MM.1S (cell line): Measurements from ENCODE around the gene SRGAP3.

ENCODE experiments used
- DNase-seq: peaks from one replicate; pipeline ENCODE4 v3.0.0-alpha.2; 2015
- H2AFZ ChIP-seq: fragments of 300-600 bp; sonication (generic); 2 replicates; pipeline ENCODE4 v1.6.0; 2016; ENCODE audit warnings: antibody characterized with exemption, low read length
- H3F3A ChIP-seq: fragments of 300-600 bp; sonication (generic); 2 replicates; pipeline ENCODE4 v1.6.1; 2016; ENCODE audit warnings: mild to moderate bottlenecking, antibody characterized with exemption, low read length, moderate library complexity, mixed read lengths; ENCODE audit not compliant: insufficient read depth
- H3K27ac ChIP-seq: fragments of 300-600 bp; sonication (generic); 2 replicates; pipeline ENCODE4 v1.5.1; 2016; ENCODE audit warnings: mild to moderate bottlenecking, low read length
- H3K27me3 ChIP-seq: fragments of 300-600 bp; sonication (generic); replicated peaks from 2 replicates; pipeline ENCODE4 v1.6.0; 2016; ENCODE audit warnings: low read length; ENCODE audit not compliant: insufficient read depth
- H3K36me3 ChIP-seq: fragments of 300-600 bp; sonication (generic); replicated peaks from 2 replicates; pipeline ENCODE4 v1.6.1; 2016; ENCODE audit warnings: mild to moderate bottlenecking, low read length, mixed read lengths; ENCODE audit not compliant: insufficient read depth
- H3K4me1 ChIP-seq: fragments of 300-600 bp; sonication (generic); 2 replicates; pipeline ENCODE4 v1.6.1; 2016; ENCODE audit warnings: low read length, mixed read lengths
- H3K4me2 ChIP-seq: fragments of 300-600 bp; sonication (generic); 2 replicates; pipeline ENCODE4 v1.6.0; 2016; ENCODE audit warnings: low read depth, low read length
- H3K4me3 ChIP-seq: fragments of 300-600 bp; sonication (generic); 2 replicates; pipeline ENCODE4 v1.5.1; 2016; ENCODE audit warnings: low read length, mixed read lengths
- H3K79me2 ChIP-seq: fragments of 300-600 bp; sonication (generic); 2 replicates; pipeline ENCODE4 v1.6.1; 2016; ENCODE audit warnings: mixed run types, low read length, mixed read lengths
- H3K9ac ChIP-seq: fragments of 300-600 bp; sonication (generic); 2 replicates; pipeline ENCODE4 v1.6.1; 2016; ENCODE audit warnings: low read length, mixed read lengths
- H3K9me2 ChIP-seq: fragments of 300-600 bp; sonication (generic); replicated peaks from 2 replicates; pipeline ENCODE4 v1.6.1; 2016; ENCODE audit warnings: mild to moderate bottlenecking, low read length, mixed read lengths; ENCODE audit not compliant: insufficient read depth
- H3K9me3 ChIP-seq: fragments of 300-600 bp; sonication (generic); replicated peaks from 2 replicates; pipeline ENCODE4 v1.6.1; 2016; ENCODE audit warnings: mild to moderate bottlenecking, low read length, mixed read lengths; ENCODE audit not compliant: insufficient read depth
- H4K20me1 ChIP-seq: fragments of 300-600 bp; sonication (generic); 2 replicates; pipeline ENCODE4 v1.6.1; 2016; ENCODE audit warnings: mild to moderate bottlenecking, low read length, moderate library complexity, mixed read lengths; ENCODE audit not compliant: insufficient read depth
- CTCF ChIP-seq: fragments of 300-600 bp; sonication (generic); IDR thresholded peaks from 2 replicates; pipeline ENCODE4 v1.5.1; 2016; ENCODE audit warnings: antibody characterized with exemption, low read length, mixed read lengths
- EZH2 ChIP-seq: fragments of 300-600 bp; sonication (generic); optimal IDR thresholded peaks from 2 replicates; pipeline ENCODE3; 2017; ENCODE audit warnings: low read depth, mild to moderate bottlenecking, antibody characterized with exemption, low read length, mixed read lengths
- EZH2phosphoT487 ChIP-seq: fragments of 300-600 bp; sonication (generic); IDR thresholded peaks from 2 replicates; pipeline ENCODE4 v1.6.1; 2018; ENCODE audit warnings: antibody characterized with exemption, low read length

SRGAP3 gene

GRCh38 chr3:9226326-9226725 is 23.1 kb downstream of the SRGAP3 start:
- DNase-seq: no peak
- H3K36me3 ChIP-seq: no peaks in the 10 kb centered on the region
- no peak overlapping the region for H3K27ac ChIP-seq
- H3K4me2 ChIP-seq: no peak overlapping the region
- no peaks in the 10 kb centered on the region for H3F3A ChIP-seq
- no peaks in the 10 kb centered on the region for H3K4me1 ChIP-seq
- TF ChIP-seq EZH2phosphoT487: no peak
- no peak for TF ChIP-seq CTCF
- TF ChIP-seq EZH2: no peak
- H3K27me3 ChIP-seq: no peaks in the 10 kb centered on the region
- H2AFZ ChIP-seq: no peak overlapping the region
- no peaks in the 10 kb centered on the region for H3K9me2 ChIP-seq
- no peak overlapping the region for H3K4me3 ChIP-seq
- no peaks in the 10 kb centered on the region for H3K79me2 ChIP-seq
- H3K9ac ChIP-seq: no peak overlapping the region
- H3K9me3 ChIP-seq: no peaks in the 10 kb centered on the region
- no peaks in the 10 kb centered on the region for H4K20me1 ChIP-seq

GRCh38 chr3:9225268-9225667 is 24.2 kb downstream of the SRGAP3 start:
- no peak for DNase-seq
- H3F3A ChIP-seq: no peaks in the 10 kb centered on the region
- no peak overlapping the region for H3K4me2 ChIP-seq
- H3K4me3 ChIP-seq: no peak overlapping the region
- H3K4me1 ChIP-seq: no peaks in the 10 kb centered on the region
- no peaks in the 10 kb centered on the region for H4K20me1 ChIP-seq
- H3K9me3 ChIP-seq: no peaks in the 10 kb centered on the region
- no peaks in the 10 kb centered on the region for H3K27me3 ChIP-seq
- no peak overlapping the region for H3K27ac ChIP-seq
- no peak for TF ChIP-seq CTCF
- TF ChIP-seq EZH2: no peak
- no peak for TF ChIP-seq EZH2phosphoT487
- no peak overlapping the region for H2AFZ ChIP-seq
- H3K79me2 ChIP-seq: no peaks in the 10 kb centered on the region
- H3K9ac ChIP-seq: no peak overlapping the region
- H3K9me2 ChIP-seq: no peaks in the 10 kb centered on the region
- no peaks in the 10 kb centered on the region for H3K36me3 ChIP-seq

GRCh38 chr3:9224490-9224889 is 25.0 kb downstream of the SRGAP3 start:
- H3K9ac ChIP-seq: no peak overlapping the region
- DNase-seq: no peak
- TF ChIP-seq EZH2: no peak
- no peak for TF ChIP-seq CTCF
- TF ChIP-seq EZH2phosphoT487: no peak
- no peaks in the 10 kb centered on the region for H3F3A ChIP-seq
- no peaks in the 10 kb centered on the region for H3K36me3 ChIP-seq
- no peak overlapping the region for H3K4me2 ChIP-seq
- no peak overlapping the region for H2AFZ ChIP-seq
- H3K27ac ChIP-seq: no peak overlapping the region
- no peaks in the 10 kb centered on the region for H3K9me3 ChIP-seq
- H3K4me3 ChIP-seq: no peak overlapping the region
- H3K27me3 ChIP-seq: no peaks in the 10 kb centered on the region
- H3K9me2 ChIP-seq: no peaks in the 10 kb centered on the region
- H3K4me1 ChIP-seq: no peaks in the 10 kb centered on the region
- no peaks in the 10 kb centered on the region for H3K79me2 ChIP-seq
- H4K20me1 ChIP-seq: no peaks in the 10 kb centered on the region
